ENCODE data around the gene ARHGAP35. TPM values are rescaled to one million over a fixed set of nuclear protein-coding genes. Genes with fewer than 3 reads are reported as not detected.

ARHGAP35 gene
- total RNA-seq, 1 experiment from 2014 or later, result 64.1 TPM

DNA sequence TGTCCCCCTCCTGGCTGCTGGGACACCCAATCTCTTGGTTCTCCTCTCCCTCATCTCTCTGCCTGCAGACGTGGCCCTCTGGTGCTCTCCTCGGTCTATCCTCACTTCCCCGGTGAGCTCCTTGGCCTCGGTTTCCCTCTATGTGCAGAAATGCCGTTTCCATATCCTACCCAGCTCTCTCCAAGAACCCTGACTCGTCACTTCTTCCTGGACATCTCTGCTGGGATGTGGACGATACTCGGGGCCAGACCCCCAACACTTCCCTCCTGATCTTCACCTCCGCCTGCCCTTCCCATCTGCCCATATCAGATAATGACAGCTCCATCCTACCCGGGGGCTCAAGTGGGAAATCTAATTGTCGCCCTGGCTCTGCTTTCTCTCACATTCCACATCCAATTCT, 18.0 kb upstream of the ARHGAP35 start:
- POLR2A ChIA-PET, result no interaction called here

DNA sequence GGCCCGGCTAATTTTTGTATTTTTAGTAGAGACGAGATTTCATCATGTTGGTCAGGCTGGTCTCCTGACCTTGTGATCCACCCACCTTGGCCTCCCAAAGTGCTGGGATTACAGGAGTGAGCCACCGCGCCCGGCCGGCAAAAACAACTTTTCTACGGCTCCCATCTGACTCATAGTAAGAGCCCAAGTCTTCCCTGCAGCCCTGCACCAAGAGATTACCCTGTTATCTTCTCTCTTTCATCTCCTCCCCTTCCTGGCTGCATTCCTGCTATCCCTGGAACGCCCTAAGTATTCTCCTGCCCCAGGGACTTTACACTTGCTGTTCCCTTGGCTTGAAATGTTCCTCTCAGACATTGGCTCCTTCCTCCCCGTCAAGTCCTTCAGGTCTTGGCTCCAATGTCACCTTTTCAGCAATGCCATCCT, 16.7 kb upstream of the ARHGAP35 start:
- no TSS peak for BruUV-seq (replicated peaks)
- no peaks in the 10 kb centered on the region; the same call in 1 of the 2 replicates for H3K4me1 ChIP-seq (ENCODE audit: control insufficient read depth, insufficient read depth, low read length)
- H3K27ac ChIP-seq (ENCODE audit: low read length), result no peak overlapping the region
- no peak overlapping the region for H3K4me3 ChIP-seq (ENCODE audit: low read depth in 2 of 2, low read length in 2 of 2)
- H3K27me3 ChIP-seq (ENCODE audit: control insufficient read depth, insufficient read depth, low read length), result no peaks in the 10 kb centered on the region
- DNase-seq (ENCODE audit: low read depth, low spot score) (no peak), ATAC-seq (no peak)
- H3K9me3 ChIP-seq (ENCODE audit: control insufficient read depth, insufficient read depth, low read depth, low read length), result no peaks in the 10 kb centered on the region
- intact Hi-C loops (cut with micrococcal nuclease; ENCODE audit: unreplicated experiment) (no loop called here), in situ Hi-C loops (cut with HindIII; ENCODE audit: low pct_unique_long_range_greater_than_20kb, low sequenced_read_pairs) (no loop called here)
- POLR2A ChIA-PET, result no interaction called here
- CTCF ChIA-PET, result interaction anchor here (0.7 kb wide), 1 partner anchor 350 kb away, joined by 5 read pairs; no protein-coding TSS in a partner anchor
- H3K36me3 ChIP-seq (ENCODE audit: control insufficient read depth, insufficient read depth, low read length), result 0 out of 2 replicates have a peak, but pooled peaks cover 3% of the 10 kb centered on the region
- TF ChIP-seq, protein P1, sequence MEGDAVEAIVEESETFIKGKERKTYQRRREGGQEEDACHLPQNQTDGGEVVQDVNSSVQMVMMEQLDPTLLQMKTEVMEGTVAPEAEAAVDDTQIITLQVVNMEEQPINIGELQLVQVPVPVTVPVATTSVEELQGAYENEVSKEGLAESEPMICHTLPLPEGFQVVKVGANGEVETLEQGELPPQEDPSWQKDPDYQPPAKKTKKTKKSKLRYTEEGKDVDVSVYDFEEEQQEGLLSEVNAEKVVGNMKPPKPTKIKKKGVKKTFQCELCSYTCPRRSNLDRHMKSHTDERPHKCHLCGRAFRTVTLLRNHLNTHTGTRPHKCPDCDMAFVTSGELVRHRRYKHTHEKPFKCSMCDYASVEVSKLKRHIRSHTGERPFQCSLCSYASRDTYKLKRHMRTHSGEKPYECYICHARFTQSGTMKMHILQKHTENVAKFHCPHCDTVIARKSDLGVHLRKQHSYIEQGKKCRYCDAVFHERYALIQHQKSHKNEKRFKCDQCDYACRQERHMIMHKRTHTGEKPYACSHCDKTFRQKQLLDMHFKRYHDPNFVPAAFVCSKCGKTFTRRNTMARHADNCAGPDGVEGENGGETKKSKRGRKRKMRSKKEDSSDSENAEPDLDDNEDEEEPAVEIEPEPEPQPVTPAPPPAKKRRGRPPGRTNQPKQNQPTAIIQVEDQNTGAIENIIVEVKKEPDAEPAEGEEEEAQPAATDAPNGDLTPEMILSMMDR (IDR thresholded peaks at IDR 0.05), result no peak
- TF ChIP-seq TCF7L2 (IDR thresholded peaks at IDR 0.05; ENCODE audit: low read depth, low read length), result no peak
- no peak for TF ChIP-seq SIN3A (IDR thresholded peaks at IDR 0.05; ENCODE audit: borderline replicate concordance, insufficient read depth, low read depth, low read length)
- TF ChIP-seq POLR2AphosphoS5 (IDR thresholded peaks at IDR 0.05; ENCODE audit: low read depth, low read length), result no peak
- no peak for TF ChIP-seq REST (IDR thresholded peaks at IDR 0.05; ENCODE audit: insufficient read depth in 1 of 2, low read depth in 2 of 2, low read length in 1 of 2)

More for the DNA sequence above, 18.0 kb upstream of the ARHGAP35 start:
- intact Hi-C loops (cut with micrococcal nuclease; ENCODE audit: unreplicated experiment), result no loop called here
- CTCF ChIA-PET, result no interaction called here
- no peaks in the 10 kb centered on the region for H3K9me3 ChIP-seq (ENCODE audit: control insufficient read depth, insufficient read depth, low read depth, low read length)
- ATAC-seq, result no peak
- in situ Hi-C loops (cut with HindIII; ENCODE audit: low pct_unique_long_range_greater_than_20kb, low sequenced_read_pairs), result no loop called here
- BruUV-seq (replicated peaks), result no TSS peak
- H3K4me3 ChIP-seq (ENCODE audit: low read depth in 2 of 2, low read length in 2 of 2), result no peak overlapping the region
- H3K4me1 ChIP-seq (ENCODE audit: control insufficient read depth, insufficient read depth, low read length), result no peaks in the 10 kb centered on the region; the same call in 1 of the 2 replicates
- H3K27ac ChIP-seq (ENCODE audit: low read length), result no peak overlapping the region
- H3K36me3 ChIP-seq (ENCODE audit: control insufficient read depth, insufficient read depth, low read length), result 0 out of 2 replicates have a peak, but pooled peaks cover 3% of the 10 kb centered on the region
- no peaks in the 10 kb centered on the region for H3K27me3 ChIP-seq (ENCODE audit: control insufficient read depth, insufficient read depth, low read length)
- DNase-seq (ENCODE audit: low read depth, low spot score), result no peak
- TF ChIP-seq TCF7L2 (IDR thresholded peaks at IDR 0.05; ENCODE audit: low read depth, low read length), result no peak
- TF ChIP-seq SIN3A (IDR thresholded peaks at IDR 0.05; ENCODE audit: borderline replicate concordance, insufficient read depth, low read depth, low read length), result no peak
- TF ChIP-seq, protein P1 (IDR thresholded peaks at IDR 0.05), result no peak
- TF ChIP-seq POLR2AphosphoS5 (IDR thresholded peaks at IDR 0.05; ENCODE audit: low read depth, low read length), result no peak
- no peak for TF ChIP-seq REST (IDR thresholded peaks at IDR 0.05; ENCODE audit: insufficient read depth in 1 of 2, low read depth in 2 of 2, low read length in 1 of 2)
